Neural progenitor cell (in vitro differentiated cells): ENCODE data around the gene AKAP6. TPM values are rescaled to one million over a fixed set of nuclear protein-coding genes. Genes with fewer than 3 reads are reported as not detected.

Experiments
- DNase-seq: peaks from one replicate; pipeline ENCODE4 v3.0.0-alpha.2; 2016; ENCODE audit warnings: low spot score
- H2AFZ ChIP-seq: fragments of 200-600 bp; sonication (generic); replicated peaks from 2 replicates; pipeline ENCODE4 v1.6.1; 2016; ENCODE audit warnings: antibody characterized with exemption
- H3F3A ChIP-seq: fragments of 200-600 bp; sonication (generic); 2 replicates; pipeline ENCODE4 v1.6.1; 2016; ENCODE audit warnings: antibody characterized with exemption, low read depth
- H3K27ac ChIP-seq: fragments of 200-600 bp; sonication (generic); 2 replicates; pipeline ENCODE4 v1.5.1; 2016; ENCODE audit warnings: mild to moderate bottlenecking
- H3K27me3 ChIP-seq: fragments of 200-600 bp; sonication (generic); 2 replicates; pipeline ENCODE4 v1.6.1; 2016; ENCODE audit warnings: mild to moderate bottlenecking, moderate library complexity
- H3K36me3 ChIP-seq: fragments of 200-600 bp; sonication (generic); 2 replicates; pipeline ENCODE4 v1.5.1; 2016
- H3K4me1 ChIP-seq: fragments of 200-600 bp; sonication (generic); 2 replicates; pipeline ENCODE4 v1.6.1; 2016; ENCODE audit warnings: mixed run types
- H3K4me2 ChIP-seq: fragments of 200-600 bp; sonication (generic); 2 replicates; pipeline ENCODE4 v1.6.1; 2016
- H3K4me3 ChIP-seq: fragments of 200-600 bp; sonication (generic); 2 replicates; pipeline ENCODE4 v1.5.1; 2016
- H3K79me2 ChIP-seq: fragments of 200-600 bp; sonication (generic); 2 replicates; pipeline ENCODE4 v1.6.1; 2016; ENCODE audit warnings: low read depth
- H3K9ac ChIP-seq: fragments of 200-600 bp; sonication (generic); 2 replicates; pipeline ENCODE4 v1.6.1; 2016
- H3K9me3 ChIP-seq: fragments of 200-600 bp; sonication (generic); 2 replicates; pipeline ENCODE4 v1.5.1; 2016; ENCODE audit warnings: low read depth
- H4K20me1 ChIP-seq: fragments of 200-600 bp; sonication (generic); 2 replicates; pipeline ENCODE4 v1.6.1; 2016; ENCODE audit warnings: low read depth
- H3K27ac Mint-ChIP-seq: 3 replicates; pipeline ENCODE4 v1.8.0; 2021; ENCODE audit warnings: mixed read lengths
- H3K27me3 Mint-ChIP-seq: 2 replicates; pipeline ENCODE4 v1.8.0; 2022; ENCODE audit warnings: low read depth, mild to moderate bottlenecking, inconsistent platforms, moderate library complexity, mixed read lengths; ENCODE audit not compliant: insufficient read depth
- H3K36me3 Mint-ChIP-seq: 3 replicates; pipeline ENCODE4 v1.8.0; 2021; ENCODE audit warnings: mixed read lengths
- H3K4me1 Mint-ChIP-seq: 3 replicates; pipeline ENCODE4 v1.8.0; 2021; ENCODE audit warnings: mixed read lengths
- H3K4me3 Mint-ChIP-seq: 3 replicates; pipeline ENCODE4 v1.8.0; 2021; ENCODE audit warnings: mild to moderate bottlenecking, moderate library complexity, mixed read lengths
- H3K9me3 Mint-ChIP-seq: 3 replicates; pipeline ENCODE4 v1.8.0; 2020; ENCODE audit warnings: mixed read lengths
- EZH2 ChIP-seq: fragments of 200-600 bp; sonication (generic); IDR thresholded peaks from 2 replicates; pipeline ENCODE4 v1.6.1; 2017; ENCODE audit warnings: antibody characterized with exemption, mild to moderate bottlenecking, moderate library complexity
- EZH2phosphoT487 ChIP-seq: fragments of 200-600 bp; sonication (generic); IDR thresholded peaks from 2 replicates; pipeline ENCODE4 v1.6.1; 2017; ENCODE audit warnings: antibody characterized with exemption
- total RNA-seq: library from RNA; depleted of rRNA; stranded (reverse); fragments of >200 nt; gene quantifications from 2 replicates; pipeline ENCODE4 v1.2.3, GENCODE V29; 2015; ENCODE audit warnings: low replicate concordance
- TF ChIP-seq, protein P1 (sequence below): fragments of 200-600 bp; sonication (generic); IDR thresholded peaks from 2 replicates; pipeline ENCODE4 v1.5.1; 2017; ENCODE audit warnings: antibody characterized with exemption, mild to moderate bottlenecking

AKAP6 gene
- total RNA-seq, 1 donor from 2014 or later: 3.7 TPM

DNA sequence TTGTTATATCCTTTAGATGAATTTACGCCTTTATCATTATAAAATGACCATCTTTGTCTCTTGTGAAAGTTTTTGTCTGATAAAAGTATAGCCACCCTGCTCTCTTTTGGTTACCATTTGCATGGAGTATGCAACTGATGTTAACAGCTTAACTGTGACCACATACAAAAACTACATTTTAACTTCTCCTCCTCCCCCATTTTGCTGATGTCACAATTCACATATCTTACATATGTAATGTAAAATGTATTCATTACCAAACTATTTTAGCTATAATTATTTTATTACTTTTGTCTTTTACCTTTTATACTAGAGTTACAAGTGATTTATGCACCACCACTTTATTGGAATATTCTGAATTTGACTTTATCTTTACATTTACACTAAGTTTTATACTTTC lies 425.1 kb downstream of the AKAP6 start:
- no peak overlapping the region for H3K9ac ChIP-seq
- no peaks in the 10 kb centered on the region for H4K20me1 ChIP-seq
- H3K4me1 ChIP-seq: no peaks in the 10 kb centered on the region
- H3K36me3 ChIP-seq: no peaks in the 10 kb centered on the region
- no peaks in the 10 kb centered on the region for H3K79me2 ChIP-seq
- H3K27me3 ChIP-seq: no peaks in the 10 kb centered on the region
- no peak overlapping the region for H3K27ac Mint-ChIP-seq
- H3K36me3 Mint-ChIP-seq: peaks cover 5% of the 10 kb centered on the region
- H3K27me3 Mint-ChIP-seq: peaks cover 5% of the 10 kb centered on the region
- no peaks in the 10 kb centered on the region for H3K4me1 Mint-ChIP-seq
- H3F3A ChIP-seq: no peaks in the 10 kb centered on the region
- DNase-seq: no peak
- no peak overlapping the region for H2AFZ ChIP-seq
- peaks cover 24% of the 10 kb centered on the region for H3K9me3 Mint-ChIP-seq
- no peak overlapping the region for H3K27ac ChIP-seq
- TF ChIP-seq, protein P1, sequence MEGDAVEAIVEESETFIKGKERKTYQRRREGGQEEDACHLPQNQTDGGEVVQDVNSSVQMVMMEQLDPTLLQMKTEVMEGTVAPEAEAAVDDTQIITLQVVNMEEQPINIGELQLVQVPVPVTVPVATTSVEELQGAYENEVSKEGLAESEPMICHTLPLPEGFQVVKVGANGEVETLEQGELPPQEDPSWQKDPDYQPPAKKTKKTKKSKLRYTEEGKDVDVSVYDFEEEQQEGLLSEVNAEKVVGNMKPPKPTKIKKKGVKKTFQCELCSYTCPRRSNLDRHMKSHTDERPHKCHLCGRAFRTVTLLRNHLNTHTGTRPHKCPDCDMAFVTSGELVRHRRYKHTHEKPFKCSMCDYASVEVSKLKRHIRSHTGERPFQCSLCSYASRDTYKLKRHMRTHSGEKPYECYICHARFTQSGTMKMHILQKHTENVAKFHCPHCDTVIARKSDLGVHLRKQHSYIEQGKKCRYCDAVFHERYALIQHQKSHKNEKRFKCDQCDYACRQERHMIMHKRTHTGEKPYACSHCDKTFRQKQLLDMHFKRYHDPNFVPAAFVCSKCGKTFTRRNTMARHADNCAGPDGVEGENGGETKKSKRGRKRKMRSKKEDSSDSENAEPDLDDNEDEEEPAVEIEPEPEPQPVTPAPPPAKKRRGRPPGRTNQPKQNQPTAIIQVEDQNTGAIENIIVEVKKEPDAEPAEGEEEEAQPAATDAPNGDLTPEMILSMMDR: no peak
- no peak for TF ChIP-seq EZH2
- no peak for TF ChIP-seq EZH2phosphoT487
- H3K4me3 Mint-ChIP-seq: no peak overlapping the region
- H3K4me3 ChIP-seq: no peak overlapping the region
- H3K4me2 ChIP-seq: no peak overlapping the region
- H3K9me3 ChIP-seq: no peaks in the 10 kb centered on the region

DNA sequence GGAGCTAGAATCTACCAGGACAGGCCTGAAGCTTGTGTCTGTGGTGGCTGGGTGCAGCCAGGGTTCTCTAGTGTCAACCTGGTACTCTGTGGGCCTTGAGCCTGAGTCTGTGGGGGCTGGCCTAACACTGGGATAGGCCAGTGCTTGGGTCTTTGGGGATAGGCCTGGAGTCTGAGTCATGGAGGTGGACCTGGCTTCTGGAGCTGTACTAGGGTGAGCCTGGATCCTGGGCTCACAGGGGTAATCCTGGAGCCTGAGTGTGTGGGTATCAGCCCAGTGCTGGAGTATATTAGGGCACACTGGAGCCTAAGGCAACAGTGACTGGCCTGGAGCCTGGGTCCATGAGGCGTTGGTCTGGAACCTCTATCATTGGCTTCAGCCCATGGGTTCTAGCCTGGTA lies 427.1 kb downstream of the AKAP6 start:
- Mint-ChIP-seq H3K36me3 (peaks cover 5% of the 10 kb centered on the region), H3K9me3 (peaks cover 24% of the 10 kb centered on the region)

GRCh38 chr14:32756775-32757174 lies 427.7 kb downstream of the AKAP6 start:
- Mint-ChIP-seq H3K9me3 (peaks cover 24% of the 10 kb centered on the region), H3K27me3 (peaks cover 5% of the 10 kb centered on the region), H3K4me1 (peaks cover 8% of the 10 kb centered on the region), H3K27ac (no peak overlapping the region), H3K4me3 (no peak overlapping the region), H3K36me3 (peaks cover 5% of the 10 kb centered on the region)
- TF ChIP-seq EZH2phosphoT487: no peak
- TF ChIP-seq, protein P1: no peak
- no peak for TF ChIP-seq EZH2
- no peaks in the 10 kb centered on the region for H3K36me3 ChIP-seq
- H3K79me2 ChIP-seq: no peaks in the 10 kb centered on the region
- no peaks in the 10 kb centered on the region for H3K27me3 ChIP-seq
- no peak overlapping the region for H3K27ac ChIP-seq
- H3K4me3 ChIP-seq: no peak overlapping the region
- no peak overlapping the region for H2AFZ ChIP-seq
- peaks cover 8% of the 10 kb centered on the region for H3K4me1 ChIP-seq
- H3K9me3 ChIP-seq: no peaks in the 10 kb centered on the region
- no peak for DNase-seq
- no peaks in the 10 kb centered on the region for H4K20me1 ChIP-seq
- no peaks in the 10 kb centered on the region for H3F3A ChIP-seq
- no peak overlapping the region for H3K4me2 ChIP-seq
- H3K9ac ChIP-seq: no peak overlapping the region

More for the DNA sequence above, 427.1 kb downstream of the AKAP6 start:
- no peak overlapping the region for H3K9ac ChIP-seq
- H3K4me3 ChIP-seq: no peak overlapping the region
- H2AFZ ChIP-seq: no peak overlapping the region
- no peak for TF ChIP-seq EZH2phosphoT487
- no peak for TF ChIP-seq EZH2
- TF ChIP-seq, protein P1: no peak
- H3K36me3 ChIP-seq: no peaks in the 10 kb centered on the region
- Mint-ChIP-seq H3K27me3 (peaks cover 5% of the 10 kb centered on the region), H3K27ac (no peak overlapping the region), H3K4me1 (peaks cover 2% of the 10 kb centered on the region), H3K4me3 (no peak overlapping the region)
- H3F3A ChIP-seq: no peaks in the 10 kb centered on the region
- H3K9me3 ChIP-seq: no peaks in the 10 kb centered on the region
- peaks cover 2% of the 10 kb centered on the region for H3K4me1 ChIP-seq
- DNase-seq: no peak
- no peak overlapping the region for H3K27ac ChIP-seq
- H3K79me2 ChIP-seq: no peaks in the 10 kb centered on the region
- H4K20me1 ChIP-seq: no peaks in the 10 kb centered on the region
- no peaks in the 10 kb centered on the region for H3K27me3 ChIP-seq
- no peak overlapping the region for H3K4me2 ChIP-seq
